HG03045 (cell line): ENCODE measurements around the gene RAB4B.
"Not testable (repeated sequence)": the region's sequence is repeated elsewhere in the genome, so short reads cannot be mapped to it uniquely, and the experiment has no call there.

Experiments used
- ATAC-seq: cut with Tn5 transposase; IDR thresholded peaks from one replicate; pipeline ENCODE4 v1.9.1; 2021; ENCODE audit warnings: mild to moderate bottlenecking, moderate library complexity; ENCODE audit not compliant: unreplicated experiment

RAB4B gene, protein sequence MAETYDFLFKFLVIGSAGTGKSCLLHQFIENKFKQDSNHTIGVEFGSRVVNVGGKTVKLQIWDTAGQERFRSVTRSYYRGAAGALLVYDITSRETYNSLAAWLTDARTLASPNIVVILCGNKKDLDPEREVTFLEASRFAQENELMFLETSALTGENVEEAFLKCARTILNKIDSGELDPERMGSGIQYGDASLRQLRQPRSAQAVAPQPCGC

DNA sequence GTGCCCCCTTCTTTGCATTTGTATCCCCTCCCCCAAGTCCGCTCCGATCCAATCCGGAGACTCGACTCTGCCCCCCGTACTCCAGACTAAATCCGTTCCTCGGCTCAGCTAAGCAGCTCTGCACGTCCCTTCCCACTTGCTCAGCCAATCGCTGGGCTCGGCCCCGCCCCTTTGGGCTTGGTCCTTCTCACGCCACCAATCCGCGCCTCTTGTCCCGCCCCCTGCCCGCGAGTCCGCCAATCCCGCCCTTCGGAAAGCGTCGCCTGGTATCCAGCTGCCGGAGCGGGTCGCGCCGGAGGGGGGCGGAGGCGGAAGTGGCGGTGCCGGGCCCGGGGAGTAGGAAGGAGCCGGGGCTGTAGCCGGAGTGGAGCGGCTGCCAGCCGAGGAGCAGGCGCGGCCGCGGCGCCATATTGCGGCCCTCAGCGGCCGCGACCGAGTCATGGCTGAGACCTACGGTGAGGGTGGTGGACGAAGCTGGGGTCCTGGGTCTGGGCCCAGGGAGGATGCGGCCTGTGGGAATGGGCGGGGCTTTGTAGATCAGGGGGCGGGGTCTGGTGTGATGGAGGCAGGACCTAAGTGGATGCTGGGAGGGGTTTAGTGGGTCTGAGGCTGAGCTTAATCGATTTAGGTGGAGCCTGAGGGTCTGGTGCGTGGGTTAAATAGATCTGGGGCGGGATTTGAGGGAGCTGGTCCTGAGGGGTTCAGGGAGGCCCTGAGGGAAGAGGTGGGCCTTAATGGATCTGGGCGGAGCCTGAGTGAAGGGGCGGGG lies at the start of gene RAB4B:
Gene RAB4B (plus strand): TSS at position 311 of the 769 bp plus-strand sequence. CDS start 129 bp downstream, at position 440.
- ATAC-seq: peak; percentile 59

DNA sequence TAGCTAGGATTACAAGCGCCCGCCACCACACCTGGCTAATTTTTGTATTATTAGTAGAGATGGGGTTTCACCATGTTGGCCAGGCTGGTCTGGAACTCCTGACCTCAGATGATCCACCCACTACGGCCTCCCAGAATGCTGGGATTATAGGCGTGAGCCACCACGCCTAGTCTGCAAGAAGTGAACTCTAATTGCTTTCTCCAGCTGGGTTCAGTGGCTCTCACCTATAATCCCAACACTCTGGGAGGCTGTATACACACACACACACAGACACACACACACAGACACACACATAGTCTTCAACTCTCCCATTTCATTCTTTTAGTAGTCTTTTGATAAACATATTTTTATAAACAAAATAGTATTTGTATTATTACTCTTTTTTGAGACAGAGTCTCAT lies 48.0 kb upstream of the RAB4B start:
- ATAC-seq: not testable (repeated sequence)

DNA sequence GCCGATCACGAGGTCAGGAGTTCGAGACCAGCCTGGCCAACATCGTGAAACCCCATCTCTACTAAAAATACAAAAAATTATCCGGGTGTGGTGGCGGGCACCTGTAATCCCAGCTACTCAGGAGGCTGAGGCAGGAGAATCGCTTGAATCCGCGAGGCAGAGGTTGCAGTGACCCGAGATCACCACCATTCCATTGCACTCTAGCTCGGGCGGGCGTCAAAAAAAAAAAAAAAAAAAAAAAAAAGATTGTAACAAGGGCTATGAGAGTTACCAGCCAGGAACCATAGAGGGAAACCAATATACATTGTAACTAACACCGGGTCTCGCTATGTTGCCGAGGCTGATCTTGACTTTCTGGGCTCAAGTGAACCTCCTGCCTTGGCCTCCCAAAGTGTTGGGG lies 45.7 kb upstream of the RAB4B start:
- not testable (repeated sequence) for ATAC-seq

DNA sequence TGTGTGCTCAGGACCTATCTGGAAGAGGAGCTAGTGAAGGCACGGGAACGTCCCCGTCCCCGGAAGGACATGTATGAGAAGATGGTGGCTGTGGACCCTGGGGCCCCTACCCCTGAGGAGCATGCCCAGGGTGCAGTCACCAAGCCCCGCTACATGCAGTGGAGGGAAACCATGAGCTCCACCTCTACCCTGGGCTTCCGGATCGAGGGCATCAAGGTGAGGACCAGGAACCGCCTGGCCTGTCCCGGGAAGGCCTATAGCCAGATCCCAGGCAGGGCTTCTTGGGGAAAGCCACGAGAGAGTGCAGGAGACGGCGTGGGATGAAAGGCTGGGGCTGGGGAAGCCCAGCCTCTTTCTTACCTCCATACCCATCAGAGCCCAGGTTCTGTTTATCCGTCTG lies 44.9 kb upstream of the RAB4B start:
- ATAC-seq: no peak

DNA sequence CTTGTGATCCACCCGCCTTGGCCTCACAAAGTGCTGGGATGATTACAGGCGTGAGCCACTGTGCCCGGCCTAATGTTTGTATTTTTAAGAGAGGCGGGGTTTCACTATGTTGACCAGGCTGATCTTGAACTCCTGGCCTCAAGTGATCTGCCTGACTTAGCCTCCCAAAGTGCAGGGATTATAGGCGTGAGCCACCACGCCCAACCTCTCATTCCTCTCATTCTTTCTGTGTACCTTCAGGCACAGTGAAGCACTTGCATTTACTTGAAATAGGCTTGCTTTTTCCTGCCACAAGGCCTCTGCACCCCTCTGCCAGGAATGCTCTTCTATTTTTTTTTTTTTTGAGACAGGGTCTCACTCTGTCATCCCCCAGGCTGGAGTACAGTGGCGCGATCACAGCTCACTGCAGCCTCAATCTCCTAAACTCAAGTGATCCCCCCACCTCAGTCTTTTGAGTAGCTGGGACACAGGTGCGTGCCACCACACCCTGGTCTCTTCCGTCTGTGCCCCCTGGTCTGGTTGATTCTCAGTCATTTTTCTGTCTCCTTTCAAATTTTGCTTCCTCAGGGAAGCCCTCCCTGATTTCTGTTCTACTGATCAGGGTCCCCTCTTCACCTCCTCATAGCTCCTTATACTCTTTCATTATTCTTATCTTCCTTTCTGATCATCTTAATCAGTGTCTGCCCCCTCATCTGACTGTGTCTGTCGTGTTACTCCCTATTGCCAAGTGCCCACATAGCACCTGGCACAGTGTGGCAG lies 42.9 kb upstream of the RAB4B start:
- ATAC-seq: no peak

DNA sequence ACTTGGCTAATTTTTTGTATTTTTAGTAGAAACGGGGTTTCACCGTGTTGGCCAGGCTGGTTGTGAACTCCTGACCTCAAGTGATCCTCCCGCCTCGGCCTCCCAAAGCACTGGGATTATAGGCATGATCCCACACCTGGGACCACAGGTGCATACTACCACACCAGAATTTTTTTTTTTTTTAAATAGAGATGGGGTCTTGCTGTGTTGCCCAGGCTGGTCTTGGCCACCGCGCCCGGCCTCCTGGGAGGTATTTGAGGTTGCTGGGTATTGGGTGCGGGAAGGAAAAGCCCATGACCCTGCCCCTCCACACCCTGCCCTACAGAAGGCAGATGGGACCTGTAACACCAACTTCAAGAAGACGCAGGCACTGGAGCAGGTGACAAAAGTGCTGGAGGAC lies 41.4 kb upstream of the RAB4B start:
- no peak for ATAC-seq

DNA sequence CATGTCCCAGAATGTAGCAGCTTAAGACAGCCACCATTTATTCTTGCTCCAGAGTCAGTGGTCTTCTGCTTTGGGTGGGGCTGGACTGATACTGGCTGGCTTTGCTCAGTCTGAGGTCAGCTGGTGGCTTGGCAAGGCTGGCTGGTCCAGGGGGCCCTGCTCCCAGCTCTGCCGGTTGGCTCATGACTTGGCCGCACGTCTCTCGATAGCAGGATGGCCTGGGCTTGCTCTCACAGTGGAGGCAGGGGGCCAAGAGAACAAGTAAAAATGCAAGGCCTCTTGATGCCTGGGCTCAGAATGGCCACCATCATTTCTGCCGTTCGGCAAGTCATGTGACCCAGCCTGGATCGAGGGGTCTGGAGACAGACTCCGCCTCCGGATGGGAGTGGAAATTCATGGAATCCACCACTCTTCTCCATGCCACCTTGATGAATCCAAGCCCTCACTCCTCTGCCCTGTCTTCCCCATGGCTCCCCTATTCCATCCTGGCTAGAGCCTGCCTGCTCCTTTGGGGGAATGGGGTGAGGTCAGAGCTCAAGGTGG lies 40.9 kb upstream of the RAB4B start:
- no peak for ATAC-seq

DNA sequence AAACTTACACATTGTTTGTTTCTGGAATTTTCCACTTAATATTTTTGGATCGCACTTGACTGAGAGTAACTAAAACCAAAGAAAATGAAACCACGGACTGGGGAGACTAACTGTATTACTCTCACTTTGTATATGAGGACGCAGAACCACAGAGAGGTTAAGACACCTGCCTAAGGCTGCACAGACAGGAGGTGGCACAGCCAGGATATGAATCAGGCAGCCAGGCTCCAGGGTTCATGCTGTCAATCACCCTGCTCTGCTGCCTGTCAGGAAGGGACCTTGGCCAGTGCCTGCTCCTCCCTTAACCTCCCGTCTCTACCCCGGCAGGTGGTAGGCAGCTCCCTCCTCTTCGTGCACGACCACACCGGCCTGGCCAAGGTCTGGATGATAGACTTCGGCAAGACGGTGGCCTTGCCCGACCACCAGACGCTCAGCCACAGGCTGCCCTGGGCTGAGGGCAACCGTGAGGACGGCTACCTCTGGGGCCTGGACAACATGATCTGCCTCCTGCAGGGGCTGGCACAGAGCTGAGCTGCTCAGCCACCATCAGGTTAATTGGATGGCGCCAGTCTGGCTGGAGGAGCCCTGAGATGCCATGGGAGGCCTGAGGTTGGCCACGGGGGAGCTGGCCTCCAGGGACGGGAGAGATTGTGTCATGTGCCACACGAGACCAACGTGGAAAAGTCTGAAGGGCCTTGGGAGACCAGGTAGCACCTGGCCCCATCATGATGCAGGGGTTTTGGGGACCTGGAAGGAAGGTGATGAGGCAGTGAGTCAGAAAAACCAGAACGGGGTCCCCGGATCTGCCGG lies 38.8 kb upstream of the RAB4B start:
- no peak for ATAC-seq

DNA sequence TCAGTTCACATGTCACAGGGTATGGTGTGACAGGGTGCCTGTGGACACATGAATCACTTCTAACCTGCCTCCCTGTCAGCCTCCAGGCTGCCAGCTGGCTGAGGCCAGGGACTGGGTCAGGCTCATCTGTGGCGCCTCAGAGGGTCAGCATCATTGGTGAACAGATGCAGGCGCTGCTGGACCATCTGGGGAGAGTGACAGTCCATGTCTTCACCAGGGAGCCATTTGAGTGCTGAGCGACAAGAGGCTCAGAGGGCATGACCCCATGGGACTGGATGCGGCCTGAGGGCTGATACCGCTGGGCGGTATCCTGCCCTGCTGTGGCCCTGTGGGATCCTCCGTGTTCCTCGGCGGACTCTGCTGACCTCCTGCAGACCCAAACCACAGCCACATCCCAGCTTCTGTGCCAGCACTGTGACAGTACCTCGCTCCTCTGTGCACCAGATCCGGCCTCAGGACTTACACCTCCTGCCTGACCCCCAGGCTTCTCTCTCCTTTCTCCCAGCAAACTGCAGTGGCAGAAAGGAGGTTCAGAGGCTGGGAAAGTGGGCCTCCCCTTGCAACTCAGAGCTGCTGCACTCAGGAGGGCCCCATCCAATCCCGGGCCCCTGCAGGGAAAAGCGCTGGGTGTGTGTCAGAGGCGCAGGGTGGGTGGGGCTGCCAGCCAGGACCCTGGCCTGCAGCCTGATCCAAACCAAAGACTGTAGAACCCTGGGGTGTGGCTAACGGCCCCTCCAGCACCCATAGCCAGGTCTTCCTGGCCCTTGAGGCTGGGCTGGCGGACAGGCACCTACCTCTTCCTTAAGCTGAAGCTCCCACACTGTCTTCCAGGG lies 38.0 kb upstream of the RAB4B start:
- ATAC-seq: no peak

DNA sequence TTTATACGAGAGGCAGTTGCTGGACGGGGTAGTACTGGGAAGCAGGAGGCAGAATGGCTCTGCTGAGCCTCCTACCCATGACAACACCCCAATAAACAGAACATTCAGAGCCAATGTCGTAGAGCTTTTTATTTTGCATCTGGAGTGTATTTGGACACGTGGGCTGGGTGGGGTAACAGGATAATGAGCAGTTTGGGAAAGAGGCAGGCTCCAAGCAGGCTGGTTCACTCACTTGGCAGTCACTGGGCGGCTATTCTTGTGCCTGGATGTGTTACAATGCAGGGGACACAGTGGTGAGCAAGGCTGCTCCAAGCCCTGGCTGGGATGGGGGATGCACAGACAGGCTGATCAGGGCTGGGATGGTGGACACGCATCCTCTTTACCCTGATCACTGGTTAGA lies 37.3 kb upstream of the RAB4B start:
- no peak for ATAC-seq

DNA sequence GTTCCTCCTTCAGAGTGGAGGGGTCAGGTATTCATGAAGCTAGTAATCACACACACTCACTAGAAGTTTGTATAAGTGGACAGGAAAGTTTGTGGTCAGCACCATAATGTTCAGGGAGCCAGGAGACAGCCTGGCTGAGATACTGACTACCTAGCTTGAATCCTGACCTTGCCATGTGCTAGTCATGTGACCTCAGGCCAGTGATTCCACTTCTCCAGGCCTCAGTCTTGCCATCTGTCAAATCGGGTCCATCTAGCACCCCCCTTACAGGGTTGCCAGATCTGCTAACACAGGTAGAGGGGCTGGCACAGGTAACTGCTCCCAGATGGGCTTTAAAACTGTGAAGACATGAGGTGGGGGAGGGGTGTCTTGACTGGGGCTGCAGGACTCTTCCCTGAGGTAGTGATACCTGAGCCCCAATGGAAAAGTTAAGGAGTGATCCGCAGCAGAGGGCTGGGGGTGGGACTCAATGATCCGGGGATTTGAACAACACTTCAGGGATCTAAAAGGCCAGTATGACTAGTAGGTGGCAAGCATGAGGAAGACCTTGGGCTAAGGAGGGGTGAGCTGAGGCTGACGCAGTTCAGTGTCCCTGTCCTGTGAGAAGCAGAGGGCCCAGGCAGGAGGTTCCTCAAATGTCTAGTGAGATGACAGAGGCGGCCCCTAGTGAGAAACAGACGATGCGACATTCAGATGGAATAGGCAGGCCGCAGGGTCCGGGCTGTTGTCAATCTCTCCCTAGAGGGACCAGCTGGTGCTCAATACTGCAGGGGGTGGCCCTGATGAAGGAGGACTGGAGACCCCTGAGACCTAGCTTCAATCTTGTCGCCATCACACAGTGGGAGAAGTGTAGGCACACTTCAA lies 36.3 kb upstream of the RAB4B start:
- ATAC-seq: no peak

DNA sequence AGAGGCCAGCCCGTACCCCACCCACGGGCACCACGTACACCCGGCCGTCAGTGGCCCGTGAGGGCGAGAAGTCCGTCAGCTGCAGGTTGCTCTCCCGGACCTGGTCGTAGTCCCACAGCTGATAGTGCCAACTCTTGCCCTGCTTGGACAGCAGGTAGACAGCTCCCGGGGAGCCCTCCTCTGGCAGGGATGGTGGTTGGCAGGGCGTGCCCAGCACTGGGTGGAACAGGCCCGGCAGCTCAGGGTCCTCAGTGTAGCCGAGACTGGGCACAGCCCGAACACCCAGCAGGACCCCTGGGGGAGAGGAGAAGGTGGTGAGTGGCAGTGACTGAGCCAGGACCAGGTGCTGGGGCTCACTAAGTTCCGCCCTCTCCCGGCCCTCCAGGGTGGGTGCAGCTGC lies 35.6 kb upstream of the RAB4B start:
- ATAC-seq: no peak

DNA sequence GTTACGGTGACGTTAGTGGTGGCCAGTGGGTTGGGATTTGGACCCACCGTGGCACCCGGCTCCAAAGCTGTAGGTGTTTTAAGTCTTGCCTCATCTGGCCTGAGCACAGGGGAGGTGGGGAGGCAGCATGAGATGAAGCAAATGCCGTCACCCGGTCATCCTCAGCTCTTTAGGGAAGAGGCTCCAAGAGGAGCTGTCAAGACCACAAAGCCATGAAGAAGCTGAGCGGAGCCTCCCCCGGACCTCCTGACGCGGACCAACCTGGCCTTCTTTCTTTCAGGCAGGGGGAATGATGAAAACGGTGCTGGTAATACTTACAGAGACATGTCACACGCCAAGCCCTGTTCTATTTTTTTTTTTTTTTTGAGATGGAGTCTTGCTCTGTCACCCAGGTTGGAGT lies 35.2 kb upstream of the RAB4B start:
- ATAC-seq: no peak

DNA sequence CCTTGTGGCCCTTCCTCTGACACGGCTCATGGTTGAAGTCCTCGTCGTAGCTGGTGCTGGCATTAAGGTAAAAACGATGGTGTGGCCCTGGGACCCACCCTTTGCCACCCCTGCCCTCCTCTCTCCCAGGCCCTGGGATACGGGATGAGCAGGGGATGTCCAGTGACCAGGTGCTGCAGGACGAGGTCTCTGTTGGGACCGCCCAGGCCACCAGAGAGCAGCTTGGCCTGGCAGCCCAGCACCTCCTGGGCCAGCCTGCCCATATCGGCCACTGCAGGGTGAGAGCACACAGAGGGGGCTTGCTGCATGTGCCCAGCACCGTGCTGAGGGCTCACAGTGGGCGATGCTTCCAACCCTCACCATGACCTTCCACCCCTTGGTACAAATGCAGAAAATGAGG lies 34.1 kb upstream of the RAB4B start:
- no peak for ATAC-seq

DNA sequence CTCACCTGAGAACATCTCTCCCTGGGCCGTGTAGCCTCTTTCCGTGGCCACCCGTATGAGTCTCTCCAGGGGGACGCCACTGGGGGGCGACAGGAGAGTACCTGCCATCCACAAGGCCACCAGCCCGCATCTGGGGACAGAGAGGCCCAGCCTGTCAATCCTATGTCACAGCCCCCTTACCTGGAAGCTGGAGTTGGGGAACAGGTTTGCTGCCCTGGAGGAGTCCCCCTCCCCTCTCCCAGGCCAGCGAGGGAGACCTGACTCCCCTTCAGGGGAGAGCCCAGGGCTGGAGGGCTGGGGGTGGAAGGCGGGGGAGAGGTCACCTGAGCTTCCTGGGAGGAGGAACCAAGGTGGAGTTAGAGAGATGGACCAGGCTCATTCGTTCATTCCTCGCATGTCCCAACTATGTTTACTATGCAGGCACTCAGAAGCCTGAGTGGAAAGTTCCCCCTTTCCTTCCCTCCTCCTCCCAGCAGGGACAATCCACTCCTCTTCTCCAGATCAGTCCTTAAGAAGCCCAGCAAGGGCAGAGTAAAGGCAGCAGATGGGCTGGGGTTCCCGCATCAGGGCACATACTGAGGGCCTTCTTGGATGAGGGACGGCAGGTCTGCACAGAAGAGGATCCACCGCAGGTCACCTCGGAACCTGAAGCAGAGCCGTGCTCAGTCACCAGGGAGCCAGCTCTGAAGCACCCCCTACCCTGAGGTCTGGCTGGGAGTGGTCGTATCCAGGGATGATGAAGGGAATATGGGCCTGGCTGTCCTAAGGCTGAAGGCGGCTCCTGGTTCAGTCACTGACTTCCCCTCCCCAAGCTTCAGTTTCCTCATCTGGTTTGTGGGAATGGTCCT lies 33.3 kb upstream of the RAB4B start:
- no peak for ATAC-seq

DNA sequence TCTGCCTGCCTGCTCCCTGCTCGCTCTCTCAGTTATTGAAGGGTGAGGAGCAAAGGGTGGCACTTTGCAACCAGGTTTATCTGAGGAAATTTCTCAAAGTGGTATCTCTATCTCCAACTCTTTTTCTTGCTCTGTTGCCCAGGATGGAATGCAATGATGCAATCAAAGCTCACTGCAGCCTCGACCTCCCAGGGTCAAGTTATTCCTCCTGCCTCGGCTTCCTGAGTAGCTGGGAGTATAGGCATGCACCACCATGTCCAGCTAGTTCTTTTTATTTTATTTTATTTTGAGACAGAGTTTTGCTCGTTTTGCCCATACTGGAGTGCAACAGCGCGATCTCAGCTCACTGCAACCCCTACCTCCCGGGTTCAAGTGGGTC lies 32.7 kb upstream of the RAB4B start:
- no peak for ATAC-seq

DNA sequence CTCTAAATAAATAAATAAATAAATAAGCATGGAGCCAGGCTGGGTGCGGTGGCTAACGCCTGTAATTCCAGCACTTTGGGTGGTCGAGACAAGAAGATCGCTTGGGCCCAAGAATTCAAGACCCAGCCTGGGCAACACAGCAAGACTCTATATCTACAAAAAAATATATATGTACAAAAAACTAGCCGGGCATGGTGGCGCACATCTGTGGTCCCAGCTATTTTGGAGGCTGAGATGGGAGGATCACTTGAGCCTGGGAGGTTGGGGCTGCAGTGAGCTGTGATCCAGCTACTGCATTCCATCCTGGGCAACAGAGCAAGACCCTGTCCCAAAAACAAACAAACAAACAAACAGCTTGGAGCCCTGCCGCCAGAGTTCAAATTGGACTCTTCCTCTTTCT lies 30.5 kb upstream of the RAB4B start:
- ATAC-seq: no peak
